HG02571 (cell line): ENCODE measurements around the gene GBF1.

Experiments
- ATAC-seq: cut with Tn5 transposase; IDR thresholded peaks from one replicate; pipeline ENCODE4 v1.9.1; 2021; ENCODE audit warnings: mild to moderate bottlenecking, moderate library complexity; ENCODE audit not compliant: unreplicated experiment

Gene GBF1

DNA sequence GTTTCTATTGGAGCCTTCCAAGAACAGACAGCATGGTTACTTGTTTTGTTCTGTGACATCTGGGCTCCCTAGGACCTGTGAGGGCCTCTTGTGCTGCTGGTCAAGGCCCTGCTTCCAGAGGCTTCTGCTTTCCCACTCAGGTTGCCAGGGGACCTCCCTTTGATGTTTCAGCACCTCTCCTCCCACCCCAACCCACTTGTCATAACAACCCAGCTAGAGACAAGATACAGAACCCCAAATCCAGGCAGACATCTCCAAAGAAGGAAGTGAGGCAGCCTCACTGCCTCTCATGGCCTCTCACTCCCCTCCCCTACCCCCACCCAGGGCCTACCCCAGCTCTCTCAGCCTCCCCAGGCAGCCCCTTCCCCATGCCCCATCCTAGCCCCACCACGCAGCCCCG, 161.5 kb downstream of the GBF1 start:
- ATAC-seq = no peak

GRCh38 chr10:102407425-102408130, 162.2 kb downstream of the GBF1 start:
- no peak for ATAC-seq

DNA sequence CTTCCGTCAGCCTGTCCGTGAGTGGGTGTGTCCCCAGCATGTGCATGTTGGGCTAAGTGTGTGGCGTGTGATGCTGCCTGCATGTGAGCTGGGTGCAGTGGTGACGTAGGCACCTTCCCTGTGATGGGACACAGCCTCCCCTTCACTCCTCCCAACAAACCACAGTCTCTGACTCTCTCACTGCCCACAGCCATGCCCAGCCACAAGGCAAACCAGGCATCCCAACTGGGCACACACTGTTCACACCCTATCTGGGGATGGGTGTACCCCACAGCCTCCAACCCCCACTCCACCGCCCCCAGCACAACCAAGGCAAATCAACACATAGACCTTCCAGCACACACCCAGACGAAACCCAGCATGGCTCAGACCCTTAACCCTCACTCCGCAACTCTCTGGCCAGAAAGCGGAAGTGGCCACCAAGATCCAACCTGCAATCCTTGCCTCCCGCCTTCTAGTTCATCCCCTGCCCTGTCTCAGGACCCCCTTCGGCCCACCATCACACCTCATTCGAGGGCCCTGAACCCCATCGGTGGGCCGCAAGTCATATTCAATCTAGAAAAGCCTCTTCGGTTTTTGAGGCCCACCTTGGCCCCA, 162.9 kb downstream of the GBF1 start:
- no peak for ATAC-seq

DNA sequence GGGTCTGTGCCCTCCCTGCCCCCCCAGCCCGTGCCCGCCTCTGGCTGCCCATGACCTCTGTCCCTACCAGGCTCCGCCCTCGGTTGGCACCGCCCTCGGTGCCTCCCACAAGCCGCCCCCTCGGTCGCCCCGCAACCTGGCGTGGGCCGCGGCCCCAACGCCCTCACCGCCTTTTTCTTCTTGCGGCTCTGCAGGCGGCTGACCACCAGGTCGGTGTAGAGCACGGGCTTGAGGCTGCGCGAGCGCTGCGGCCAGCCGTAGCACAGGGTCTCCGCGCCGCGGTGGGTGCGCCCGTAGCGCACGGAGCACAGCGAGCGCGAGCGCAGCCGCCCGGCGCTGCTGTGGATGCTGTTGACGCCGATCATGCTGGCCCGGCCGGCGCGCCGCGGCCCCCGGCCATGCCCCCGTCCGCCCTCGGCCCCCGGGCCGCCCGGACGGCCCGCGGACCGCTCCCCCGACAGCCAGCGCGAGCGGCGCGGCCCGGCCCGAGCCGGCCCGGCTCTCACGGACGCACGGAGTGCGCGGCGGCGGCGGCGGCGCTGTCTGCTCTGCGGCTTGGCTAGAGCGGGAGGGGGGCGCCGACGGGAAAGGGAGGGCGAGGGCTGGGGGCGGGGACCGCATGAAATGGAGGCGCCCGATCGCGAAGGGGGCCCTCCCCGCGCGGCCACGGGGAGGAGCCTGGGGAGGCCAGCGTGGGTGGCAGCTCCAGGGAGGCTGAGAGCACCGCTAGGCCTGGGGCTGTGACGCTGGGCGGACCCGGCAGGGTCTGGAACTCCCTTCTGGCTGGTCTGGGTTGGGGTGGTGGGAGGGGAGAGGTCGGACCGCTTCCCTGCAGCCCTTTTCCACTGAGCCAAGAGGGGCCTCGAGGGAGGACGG, 163.6 kb downstream of the GBF1 start:
- no peak for ATAC-seq

DNA sequence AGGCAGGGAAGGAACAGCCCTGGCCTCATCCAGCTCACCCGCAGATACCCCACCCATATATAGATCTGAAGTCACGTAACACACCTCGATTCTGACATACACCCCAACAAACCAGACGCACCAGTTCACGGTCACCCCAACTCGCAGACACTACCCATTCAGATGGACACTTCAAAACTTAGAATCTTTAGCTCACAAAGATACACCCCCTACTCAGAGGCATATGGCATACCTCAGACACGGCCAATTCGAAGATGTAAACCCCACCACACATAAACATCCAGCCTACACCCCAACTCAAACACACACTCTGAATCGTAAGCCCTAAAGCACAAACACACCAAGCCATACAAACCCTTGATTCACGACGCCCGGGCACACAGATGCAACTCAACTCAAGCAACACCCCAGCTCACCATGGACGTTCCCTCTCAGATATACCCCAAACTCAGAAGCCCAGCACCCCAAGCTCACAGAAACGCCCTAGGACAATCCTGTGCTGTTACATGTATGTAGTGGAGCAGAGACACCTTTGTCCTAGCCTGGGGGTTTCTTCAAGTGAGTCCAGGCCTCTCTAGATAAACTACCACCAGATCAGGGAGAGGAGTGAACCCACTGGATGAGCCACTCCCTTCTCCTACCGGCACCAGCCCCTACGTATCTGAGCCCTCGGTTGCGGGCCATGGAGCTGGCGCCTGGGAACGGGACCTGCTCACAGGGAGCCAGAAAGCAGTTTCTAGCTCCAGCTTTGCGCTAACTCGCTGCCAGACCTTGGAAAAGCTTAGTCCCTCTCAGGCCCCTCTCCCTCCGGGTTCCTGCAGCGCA, 164.5 kb downstream of the GBF1 start:
- ATAC-seq = no peak

GRCh38 chr10:102410429-102411073, 165.2 kb downstream of the GBF1 start:
- no peak for ATAC-seq

DNA sequence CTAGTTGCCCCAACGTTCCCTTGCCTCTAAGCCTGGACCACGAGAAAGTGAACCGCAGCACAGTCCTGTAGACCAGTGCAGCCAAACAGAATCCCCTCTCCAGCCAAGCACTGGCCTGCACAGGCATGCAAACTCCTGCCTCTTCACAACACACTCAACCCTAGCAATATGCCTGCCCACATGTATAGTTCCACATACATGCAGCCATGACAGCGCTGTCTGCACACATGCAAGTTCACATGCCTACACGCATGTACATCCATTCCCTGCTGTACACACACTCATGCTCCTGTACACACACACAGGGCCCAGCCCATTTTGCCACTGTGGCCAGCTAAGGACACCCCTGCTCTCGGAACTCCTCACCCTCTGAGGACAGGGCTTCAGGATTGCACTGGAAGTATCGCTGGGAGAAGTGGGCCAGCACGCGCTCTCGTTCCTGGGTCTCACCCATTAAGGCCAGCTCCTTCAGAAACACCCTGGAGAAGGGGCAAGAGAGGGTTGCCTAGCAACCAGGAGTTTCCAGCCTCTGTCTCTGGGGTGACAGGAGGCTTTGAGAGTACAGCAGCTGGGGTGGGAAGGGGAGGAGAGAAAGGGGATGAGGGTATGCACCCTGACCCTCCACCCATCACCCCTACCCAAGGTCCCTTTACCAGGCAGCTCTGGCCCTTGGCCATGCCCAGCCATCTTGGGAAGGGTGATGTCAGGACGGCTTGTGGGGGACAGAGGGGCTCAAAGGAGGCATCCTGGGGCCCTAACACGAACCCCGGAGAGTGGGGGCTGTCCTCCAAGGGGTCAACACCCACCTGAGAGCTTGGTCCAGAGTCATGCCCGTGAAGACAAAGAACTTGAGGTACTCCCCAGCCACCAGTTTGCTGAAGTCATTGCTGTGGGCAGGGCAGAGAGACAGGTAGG, 166.3 kb downstream of the GBF1 start:
- no peak for ATAC-seq

DNA sequence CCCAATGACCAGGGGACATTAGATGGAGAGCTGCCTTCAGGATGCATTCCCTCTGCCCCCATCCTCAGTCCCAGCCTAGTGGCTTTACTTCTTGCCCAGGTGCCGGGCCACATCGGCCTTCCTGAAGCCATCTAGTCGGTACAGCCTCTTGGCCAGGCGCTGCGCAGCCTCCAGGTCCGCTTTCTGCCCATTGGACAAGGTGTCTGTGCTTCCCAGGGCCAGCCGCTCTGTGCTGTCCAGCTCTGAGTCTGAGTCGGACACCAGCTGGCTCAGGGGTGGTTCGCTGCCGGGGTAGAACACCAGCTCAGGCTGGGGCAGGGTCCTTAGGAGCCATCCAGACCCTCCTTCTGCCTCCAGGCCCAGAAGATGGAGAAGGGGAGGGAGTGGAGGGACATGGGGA, 167.0 kb downstream of the GBF1 start:
- no peak for ATAC-seq

GRCh38 chr10:102413053-102413705, 167.8 kb downstream of the GBF1 start:
- no peak for ATAC-seq

- ATAC-seq = no peak
Observed at GRCh38 chr10:102413806-102414561, 168.7 kb downstream of the GBF1 start.

DNA sequence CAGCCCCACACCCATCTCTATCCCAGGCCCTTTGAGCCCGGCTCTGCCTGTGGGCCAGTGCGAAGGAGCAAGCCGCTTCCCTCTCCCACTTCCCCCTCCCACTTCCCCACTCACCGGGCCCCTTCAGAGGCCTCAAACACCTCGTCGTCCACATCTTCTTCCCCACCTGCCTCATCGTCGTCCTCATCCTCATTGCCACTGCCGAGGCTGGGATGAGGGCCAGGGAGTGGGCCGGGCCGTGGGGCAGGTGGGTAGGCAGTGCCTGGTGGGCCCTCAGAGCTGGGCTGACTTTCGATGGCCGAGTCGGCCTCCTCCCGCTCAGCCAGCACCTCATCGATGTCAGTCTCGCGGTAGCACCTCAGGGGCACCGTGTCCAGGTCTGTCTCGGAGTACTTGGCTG, 169.4 kb downstream of the GBF1 start:
- no peak for ATAC-seq

- no peak for ATAC-seq
Observed at GRCh38 chr10:102416283-102416682, 171.0 kb downstream of the GBF1 start.

DNA sequence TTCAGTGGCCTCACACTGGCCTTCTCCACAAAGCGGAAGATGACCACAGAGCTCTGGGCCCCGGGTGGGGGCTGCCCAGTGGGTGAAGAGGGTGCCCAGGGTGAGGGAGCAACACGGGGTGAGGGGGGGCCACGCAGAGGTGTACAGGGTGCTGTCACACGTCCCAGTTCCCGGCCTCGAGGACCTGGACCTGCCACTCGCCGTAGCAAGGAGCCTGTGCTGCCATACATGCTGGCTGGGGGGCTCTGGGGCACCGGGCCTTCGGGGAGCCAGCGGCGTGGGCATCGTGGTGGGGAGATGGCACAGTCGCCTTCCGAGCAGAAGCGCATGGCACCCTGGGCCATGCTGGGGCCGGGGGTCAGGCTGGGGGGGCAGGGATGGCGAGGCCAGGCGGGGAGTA, 171.4 kb downstream of the GBF1 start:
- ATAC-seq = no peak

GRCh38 chr10:102418622-102419268, 173.4 kb downstream of the GBF1 start, which contains the start of gene PSD:
Gene PSD (minus strand): TSS chr10:102418785. CDS start chr10:102417038, 1,747 bp downstream.
- no peak for ATAC-seq

GRCh38 chr10:102419269-102420180, 174.2 kb downstream of the GBF1 start:
- ATAC-seq = no peak

DNA sequence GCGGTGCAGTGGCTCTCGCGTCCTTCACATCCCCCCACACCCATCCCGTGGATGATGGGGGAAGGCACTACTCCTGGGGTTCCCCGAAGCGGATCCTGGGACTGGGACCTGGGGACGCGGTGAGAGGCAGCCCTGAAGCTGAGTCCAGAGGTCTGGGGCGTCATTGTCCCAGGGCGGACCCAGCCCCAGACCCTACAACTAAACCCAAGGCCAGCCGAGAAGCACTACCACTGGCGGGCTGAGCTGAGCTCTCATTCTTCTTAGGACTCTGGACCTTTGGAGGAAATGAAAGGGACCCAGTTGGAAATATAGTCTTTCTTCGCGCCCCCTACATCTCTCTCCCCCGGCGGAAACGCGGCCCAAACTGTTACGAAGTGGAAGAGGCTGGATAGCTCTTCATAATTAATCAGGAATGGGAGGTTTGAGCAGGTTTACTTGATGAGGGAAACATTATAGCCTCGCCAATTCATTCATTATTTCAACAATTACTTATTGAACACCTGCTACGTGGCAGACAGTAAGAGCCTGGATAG, 174.9 kb downstream of the GBF1 start:
- no peak for ATAC-seq
